Measurements from ENCODE around the gene MAP6. TPM values are rescaled to one million over a fixed set of nuclear protein-coding genes. Genes with fewer than 3 reads are reported as not detected.
"Not testable (repeated sequence)": the region's sequence is repeated elsewhere in the genome, so short reads cannot be mapped to it uniquely, and the experiment has no call there.

MAP6 gene
- total RNA-seq, 3 donors from 2014 or later (not counting 1 experiment from before 2014, with no cell fraction given), result not detected

DNA sequence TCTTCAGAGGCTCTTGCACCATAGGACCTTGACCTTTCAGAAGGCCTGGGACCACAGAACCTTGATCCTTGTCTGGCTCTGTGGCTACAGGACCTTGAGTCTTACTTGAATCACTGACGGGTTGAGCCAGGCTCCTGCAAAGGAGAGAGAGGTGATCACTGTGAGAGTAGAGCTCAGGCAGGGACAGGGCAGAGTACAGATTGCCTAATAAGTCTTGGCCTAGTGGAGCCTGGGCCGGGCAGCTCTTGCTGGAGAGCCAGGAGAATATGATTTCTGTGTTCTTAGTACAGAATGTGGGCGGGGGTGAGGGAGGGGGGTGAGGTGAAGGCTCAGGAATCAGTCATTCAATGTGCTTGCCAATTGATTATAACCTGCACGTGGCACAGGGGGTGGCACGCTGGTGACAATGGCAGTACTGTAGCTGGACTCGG lies 80.8 kb downstream of the MAP6 start:
- Mint-ChIP-seq H3K9me3 (no peaks in the 10 kb centered on the region), H3K4me1 (peaks cover 12 to 19% of the 10 kb centered on the region in 2 donors), H3K27ac (no peak overlapping the region), H3K4me3 (no peak overlapping the region), H3K27me3 (ENCODE audit: low read depth in 2 of 2) (no peaks in the 10 kb centered on the region), H3K36me3 (no peaks in the 10 kb centered on the region)
- Histone ChIP-seq H3K36me3 (ENCODE audit: control insufficient read depth, insufficient read depth, low read length) (no peaks in the 10 kb centered on the region), H3K9me3 (ENCODE audit: control insufficient read depth, insufficient read depth, low read length) (no peaks in the 10 kb centered on the region), H3K27me3 (ENCODE audit: control insufficient read depth, insufficient read depth, low read length) (no peaks in the 10 kb centered on the region), H3K4me1 (ENCODE audit: control insufficient read depth, insufficient read depth, low read length) (peaks cover 18% of the 10 kb centered on the region), H3K4me3 (ENCODE audit: low read length) (no peak overlapping the region), H3K27ac (ENCODE audit: low read length) (no peak overlapping the region)
- ATAC-seq (no peak), DNase-seq (no peak)
- TF ChIP-seq, protein P1, sequence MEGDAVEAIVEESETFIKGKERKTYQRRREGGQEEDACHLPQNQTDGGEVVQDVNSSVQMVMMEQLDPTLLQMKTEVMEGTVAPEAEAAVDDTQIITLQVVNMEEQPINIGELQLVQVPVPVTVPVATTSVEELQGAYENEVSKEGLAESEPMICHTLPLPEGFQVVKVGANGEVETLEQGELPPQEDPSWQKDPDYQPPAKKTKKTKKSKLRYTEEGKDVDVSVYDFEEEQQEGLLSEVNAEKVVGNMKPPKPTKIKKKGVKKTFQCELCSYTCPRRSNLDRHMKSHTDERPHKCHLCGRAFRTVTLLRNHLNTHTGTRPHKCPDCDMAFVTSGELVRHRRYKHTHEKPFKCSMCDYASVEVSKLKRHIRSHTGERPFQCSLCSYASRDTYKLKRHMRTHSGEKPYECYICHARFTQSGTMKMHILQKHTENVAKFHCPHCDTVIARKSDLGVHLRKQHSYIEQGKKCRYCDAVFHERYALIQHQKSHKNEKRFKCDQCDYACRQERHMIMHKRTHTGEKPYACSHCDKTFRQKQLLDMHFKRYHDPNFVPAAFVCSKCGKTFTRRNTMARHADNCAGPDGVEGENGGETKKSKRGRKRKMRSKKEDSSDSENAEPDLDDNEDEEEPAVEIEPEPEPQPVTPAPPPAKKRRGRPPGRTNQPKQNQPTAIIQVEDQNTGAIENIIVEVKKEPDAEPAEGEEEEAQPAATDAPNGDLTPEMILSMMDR (IDR thresholded peaks at IDR 0.05), result no peak
- 92% methylated on average over 6 of the region's 6 CpGs for WGBS (ENCODE audit: insufficient coverage)
- intact Hi-C loops (cut with micrococcal nuclease), result no loop called here

- ATAC-seq, result no peak
- TF ChIP-seq, protein P1 (IDR thresholded peaks at IDR 0.05), result no peak
- no peak for DNase-seq
- no peak overlapping the region for H3K4me3 ChIP-seq (ENCODE audit: low read length)
- no peak overlapping the region for H3K27ac ChIP-seq (ENCODE audit: low read length)
- Mint-ChIP-seq H3K36me3 (no peaks in the 10 kb centered on the region), H3K4me3 (no peak overlapping the region), H3K27me3 (ENCODE audit: low read depth in 2 of 2) (peaks cover 4 to 7% of the 10 kb centered on the region in 2 donors), H3K4me1 (peaks cover 8 to 23% of the 10 kb centered on the region in 2 donors), H3K27ac (no peak overlapping the region), H3K9me3 (no peaks in the 10 kb centered on the region)
- peaks cover 20% of the 10 kb centered on the region for H3K4me1 ChIP-seq (ENCODE audit: control insufficient read depth, insufficient read depth, low read length)
- 91% methylated on average over 3 of the region's 3 CpGs for WGBS (ENCODE audit: insufficient coverage)
- no peaks in the 10 kb centered on the region for H3K27me3 ChIP-seq (ENCODE audit: control insufficient read depth, insufficient read depth, low read length)
- intact Hi-C loops (cut with micrococcal nuclease), result no loop called here
- no peaks in the 10 kb centered on the region for H3K36me3 ChIP-seq (ENCODE audit: control insufficient read depth, insufficient read depth, low read length)
- no peaks in the 10 kb centered on the region for H3K9me3 ChIP-seq (ENCODE audit: control insufficient read depth, insufficient read depth, low read length)
Measured at GRCh38 chr11:75586395-75586794, 82.4 kb downstream of the MAP6 start.

GRCh38 chr11:75585293-75585670 lies 83.6 kb downstream of the MAP6 start:
- WGBS (ENCODE audit: insufficient coverage), result 93% methylated on average over 8 of the region's 8 CpGs
- Mint-ChIP-seq H3K4me1 (peaks cover 8 to 23% of the 10 kb centered on the region in 2 donors), H3K4me3 (peak overlapping the region; percentile 60), H3K27ac (peak overlapping the region in 1 of 2 donors; percentile 78), H3K9me3 (no peaks in the 10 kb centered on the region), H3K36me3 (no peaks in the 10 kb centered on the region), H3K27me3 (ENCODE audit: low read depth in 2 of 2) (peaks cover 4 to 8% of the 10 kb centered on the region in 2 donors)
- Histone ChIP-seq H3K4me3 (ENCODE audit: low read length) (no peak overlapping the region), H3K9me3 (ENCODE audit: control insufficient read depth, insufficient read depth, low read length) (no peaks in the 10 kb centered on the region), H3K27ac (ENCODE audit: low read length) (no peak overlapping the region), H3K36me3 (ENCODE audit: control insufficient read depth, insufficient read depth, low read length) (no peaks in the 10 kb centered on the region), H3K27me3 (ENCODE audit: control insufficient read depth, insufficient read depth, low read length) (no peaks in the 10 kb centered on the region), H3K4me1 (ENCODE audit: control insufficient read depth, insufficient read depth, low read length) (peaks cover 20% of the 10 kb centered on the region)
- intact Hi-C loops (cut with micrococcal nuclease), result no loop called here
- no peak for ATAC-seq
- TF ChIP-seq, protein P1 (IDR thresholded peaks at IDR 0.05), result no peak
- no peak for DNase-seq

DNA sequence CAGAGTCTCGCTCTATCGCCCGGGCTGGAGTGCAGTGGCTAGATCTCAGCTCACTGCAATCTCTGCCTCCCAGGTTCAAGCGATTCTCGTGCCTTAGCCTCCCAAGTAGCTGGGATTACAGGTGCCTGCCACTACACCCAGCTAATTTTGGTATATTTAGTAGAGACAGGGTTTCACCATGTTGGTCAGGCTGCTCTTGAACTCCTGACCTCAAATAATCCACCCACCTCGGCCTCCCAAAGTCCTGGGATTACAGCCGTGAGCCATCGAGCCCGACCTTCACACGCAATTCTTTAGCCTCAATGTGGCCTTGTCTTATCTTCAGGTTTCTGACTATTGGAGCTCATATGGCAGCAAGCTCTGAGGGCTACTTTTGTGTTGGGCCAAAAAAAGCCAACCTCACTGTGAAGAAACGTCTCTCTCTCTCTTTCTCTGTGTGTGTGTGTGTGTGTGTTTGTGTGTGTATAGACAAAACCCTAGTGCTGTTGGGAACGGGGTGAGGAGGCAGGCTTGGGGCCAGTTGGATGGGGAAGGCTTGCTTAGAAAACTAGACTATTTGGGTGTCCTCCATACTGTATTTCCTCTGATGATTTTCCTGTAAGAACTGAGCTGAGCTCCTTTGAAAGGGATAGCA lies 84.1 kb downstream of the MAP6 start:
- H3K9me3 ChIP-seq (ENCODE audit: control insufficient read depth, insufficient read depth, low read length); H3K4me3 ChIP-seq (ENCODE audit: low read length); H3K36me3 ChIP-seq (ENCODE audit: control insufficient read depth, insufficient read depth, low read length); H3K9me3 Mint-ChIP-seq; H3K36me3 Mint-ChIP-seq; DNase-seq; H3K27me3 Mint-ChIP-seq (ENCODE audit: low read depth in 2 of 2); H3K27ac ChIP-seq (ENCODE audit: low read length); intact Hi-C loops (cut with micrococcal nuclease); H3K27me3 ChIP-seq (ENCODE audit: control insufficient read depth, insufficient read depth, low read length); ATAC-seq: not testable (repeated sequence)
- H3K4me3 Mint-ChIP-seq, result peak overlapping the region; percentile 83
- peaks cover 8 to 23% of the 10 kb centered on the region in 2 donors for H3K4me1 Mint-ChIP-seq
- peaks cover 20% of the 10 kb centered on the region for H3K4me1 ChIP-seq (ENCODE audit: control insufficient read depth, insufficient read depth, low read length)
- H3K27ac Mint-ChIP-seq, result peak overlapping the region in 1 of 2 donors; percentile 78
- WGBS (ENCODE audit: insufficient coverage), result 95% methylated on average over 12 of the region's 12 CpGs

All from natural killer cell (primary cell).